ENCODE results near the gene ZNF578. TPM values are rescaled to one million over a fixed set of nuclear protein-coding genes. Genes with fewer than 3 reads are reported as not detected.

Gene ZNF578
- total RNA-seq, 1 donor, result 1.3 TPM

Other genes starting within 250 kb of the ZNF578 start
- gene ZNF766, start 184.0 kb upstream of the ZNF578 start, total RNA-seq, result 53.9 TPM
- gene ZNF480, start 156.4 kb upstream of the ZNF578 start, total RNA-seq, result 5.6 TPM
- 0.52 TPM for gene ZNF610, start 117.3 kb upstream of the ZNF578 start, total RNA-seq
- 15.6 TPM for gene ZNF880, start 83.6 kb upstream of the ZNF578 start, total RNA-seq
- gene ZNF528, start 55.7 kb upstream of the ZNF578 start, total RNA-seq, result 13.5 TPM
- 0.10 TPM for gene ZNF534, start 24.4 kb upstream of the ZNF578 start, total RNA-seq
- 28.4 TPM for gene ZNF808, start 74.1 kb downstream of the ZNF578 start, total RNA-seq
- gene ZNF701, start 116.7 kb downstream of the ZNF578 start, total RNA-seq, result 9.3 TPM
- 39.4 TPM for gene ZNF83, start 184.8 kb downstream of the ZNF578 start, total RNA-seq

Data from mononuclear cell (primary cell).